HFF-Myc (cell line): ENCODE results near the gene GUSB.

ENCODE experiments used
- DNase-seq: peaks from one replicate; pipeline ENCODE4 v3.0.0-alpha.2; 2011; ENCODE audit warnings: low read depth; ENCODE audit errors: extremely low read depth
- H3K4me3 ChIP-seq: replicated peaks from 2 replicates; pipeline ENCODE4 v1.5.1; 2011; ENCODE audit warnings: low read depth, mild to moderate bottlenecking, control low read depth, low read length
- CTCF ChIP-seq: IDR thresholded peaks from 2 replicates; pipeline ENCODE4 v1.5.1; 2012; ENCODE audit warnings: mild to moderate bottlenecking, low read depth, low read length, control low read depth; ENCODE audit errors: missing control alignments

The GUSB gene

DNA sequence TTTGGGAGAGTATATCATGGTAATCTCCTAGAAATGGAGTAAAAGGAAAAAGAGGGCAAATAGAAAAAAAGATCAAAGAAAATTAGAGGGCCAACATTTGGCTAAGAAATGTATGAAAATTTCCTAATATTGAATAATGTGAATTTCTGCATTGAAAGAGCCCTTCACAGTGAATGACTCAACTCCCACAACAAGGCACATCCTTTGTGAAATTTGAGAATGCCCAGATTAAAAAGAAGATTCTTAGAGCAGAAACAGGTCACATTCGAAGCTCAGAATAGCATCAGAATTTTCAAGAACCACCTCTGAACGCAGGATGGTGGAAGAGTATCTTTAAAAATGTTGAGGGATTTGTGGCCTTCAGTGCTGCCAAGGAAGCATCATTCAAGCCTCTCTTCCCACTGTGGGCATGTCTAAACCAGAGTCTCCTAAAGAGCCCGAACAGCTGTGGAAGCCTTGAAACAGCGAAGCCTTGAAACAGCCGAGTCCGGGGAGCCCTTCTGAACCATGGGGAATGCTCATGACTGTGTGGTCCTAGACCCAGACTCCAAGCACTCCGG, 43.6 kb downstream of the GUSB start:
- no peak for TF ChIP-seq CTCF
- DNase-seq, result no peak
- H3K4me3 ChIP-seq, result no peak overlapping the region

DNA sequence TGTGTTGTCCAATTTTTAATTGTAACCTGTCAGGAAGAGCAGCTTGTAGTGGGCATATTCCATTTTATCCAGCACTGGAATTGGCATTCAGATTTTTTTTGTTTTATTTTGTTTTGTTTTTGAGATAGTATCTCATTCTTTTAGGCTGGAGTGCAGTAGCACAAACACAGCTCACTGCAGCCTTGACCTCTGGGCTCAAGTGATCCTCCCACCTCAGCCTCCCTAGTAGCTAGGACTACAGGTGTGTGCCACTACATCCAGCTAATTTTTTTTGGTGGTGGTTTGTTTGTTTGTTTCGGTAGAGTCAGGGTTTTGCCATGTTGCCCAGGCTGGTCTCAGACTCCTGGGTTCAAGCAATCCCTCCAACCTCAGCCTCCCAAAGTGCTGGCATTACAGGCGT, 44.7 kb downstream of the GUSB start:
- no peak for DNase-seq
- no peak for TF ChIP-seq CTCF
- no peak overlapping the region for H3K4me3 ChIP-seq

DNA sequence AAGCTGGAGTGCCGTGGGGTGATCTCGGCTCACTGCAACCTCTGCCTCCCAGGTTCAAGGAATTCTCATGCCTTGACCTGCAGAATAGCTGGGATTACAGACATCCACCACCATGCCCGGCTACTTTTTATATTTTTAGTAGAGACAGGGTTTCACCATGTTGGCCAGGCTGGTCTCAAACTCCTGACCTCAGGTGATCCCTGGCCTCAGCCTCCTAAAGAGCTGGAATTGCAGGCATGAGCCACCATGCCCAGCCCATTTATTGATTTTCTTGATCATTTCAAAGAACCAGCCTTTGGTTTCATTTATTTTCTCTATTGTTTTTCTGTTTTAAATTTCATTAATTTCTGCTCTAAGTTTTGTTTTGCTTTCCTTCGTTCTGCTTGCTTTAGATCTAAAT, 50.3 kb downstream of the GUSB start:
- no peak overlapping the region for H3K4me3 ChIP-seq
- TF ChIP-seq CTCF, result no peak
- no peak for DNase-seq

- no peak for TF ChIP-seq CTCF
- no peak overlapping the region for H3K4me3 ChIP-seq
- no peak for DNase-seq
Measured at GRCh38 chr7:65927489-65928448, 54.2 kb downstream of the GUSB start.

- DNase-seq, result no peak
- TF ChIP-seq CTCF, result no peak
- H3K4me3 ChIP-seq, result no peak overlapping the region
Measured at GRCh38 chr7:65926588-65926987, 55.4 kb downstream of the GUSB start.

DNA sequence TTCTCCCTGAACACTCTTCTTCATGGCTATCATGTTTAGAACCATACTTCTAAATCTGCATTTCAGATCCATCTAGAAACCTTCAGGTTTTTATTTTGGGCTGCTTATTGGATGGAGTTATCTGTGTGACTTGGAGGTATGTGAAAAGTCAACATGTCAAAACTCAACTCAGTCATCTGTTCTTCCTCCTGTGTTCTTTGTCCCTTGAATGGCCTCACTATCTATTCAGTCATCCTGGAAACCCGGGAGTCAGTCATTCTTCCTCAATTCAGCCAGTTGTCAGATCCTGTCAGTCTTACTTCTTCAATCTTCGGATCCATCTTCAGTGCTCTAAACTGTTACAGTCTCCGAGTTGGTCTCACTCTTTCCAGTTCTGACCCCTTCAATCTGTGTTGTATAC, 57.0 kb downstream of the GUSB start:
- TF ChIP-seq CTCF, result no peak
- no peak for DNase-seq

More for the DNA sequence above, 57.0 kb downstream of the GUSB start:
- H3K4me3 ChIP-seq, result no peak overlapping the region
